ENCODE measurements around the gene RPS27A.
"Not testable (repeated sequence)": the region's sequence is repeated elsewhere in the genome, so short reads cannot be mapped to it uniquely, and the experiment has no call there.

DNA sequence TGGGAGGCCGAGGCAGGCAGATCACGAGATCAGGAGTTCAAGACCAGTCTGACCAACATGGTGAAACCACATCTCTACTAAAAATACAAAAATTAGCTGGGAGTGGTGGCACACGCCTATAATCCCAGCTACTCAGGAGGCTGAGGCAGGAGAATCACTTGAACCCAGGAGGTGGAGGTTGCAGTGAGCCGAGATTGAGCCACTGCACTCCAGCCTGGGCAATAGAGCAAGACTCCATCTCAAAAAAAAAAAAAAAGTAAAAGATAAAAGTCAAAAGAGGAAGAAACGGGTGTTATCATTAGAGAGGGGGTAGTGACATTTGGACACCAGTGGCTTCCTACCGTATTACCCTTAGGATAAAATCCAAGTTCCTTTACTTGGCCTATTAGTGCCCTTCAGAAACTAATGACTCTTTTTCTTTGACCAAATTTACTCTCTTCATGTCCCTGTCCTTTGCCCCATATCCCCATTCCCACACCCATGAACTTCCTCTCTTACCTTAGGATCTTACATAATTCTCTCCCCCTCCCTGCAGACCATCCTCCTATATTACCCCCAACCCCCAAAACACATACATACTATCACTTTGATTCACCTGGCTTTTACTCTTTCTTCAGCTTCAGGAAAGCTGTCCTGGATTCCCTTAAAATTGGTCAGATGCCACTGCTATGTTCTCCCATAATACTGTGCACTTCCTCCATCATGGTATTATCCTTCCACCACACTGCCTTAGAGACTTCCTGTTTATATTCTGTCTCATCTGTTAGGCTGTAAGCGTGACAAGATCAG is 4.9 kb upstream of the RPS27A start:
- not testable (repeated sequence) for TF ChIP-seq CTCF (IDR thresholded peaks at IDR 0.05); EZH2 (IDR thresholded peaks at IDR 0.05; ENCODE audit: borderline replicate concordance, insufficient read depth, low read depth, low read length, poor library complexity, severe bottlenecking)
